GM18505 (cell line): ENCODE measurements around the gene APOA5.

Experiments used
- ATAC-seq: cut with Tn5 transposase; IDR thresholded peaks from one replicate; pipeline ENCODE4 v1.9.1; 2021; ENCODE audit not compliant: unreplicated experiment
- POLR2A ChIP-seq: IDR thresholded peaks from 4 replicates; pipeline ENCODE4 v1.6.1; 2011; ENCODE audit warnings: borderline replicate concordance; ENCODE audit not compliant: insufficient read depth, insufficient read length; ENCODE audit errors: extremely low read depth

APOA5 gene

GRCh38 chr11:116832350-116833290, 40.9 kb upstream of the APOA5 start:
- no peak for TF ChIP-seq POLR2A
- ATAC-seq: no peak

- no peak for ATAC-seq
- no peak for TF ChIP-seq POLR2A
These were observed 40.2 kb upstream of the APOA5 start for GRCh38 chr11:116831790-116832349.

GRCh38 chr11:116830184-116830912, 38.7 kb upstream of the APOA5 start:
- no peak for ATAC-seq
- TF ChIP-seq POLR2A: no peak

GRCh38 chr11:116829525-116830183, 38.0 kb upstream of the APOA5 start, which contains the start of gene APOC3:
Gene APOC3, plus strand, starts transcription at chr11:116829907. Its CDS starts 676 bp downstream, at chr11:116830583.
- no peak for TF ChIP-seq POLR2A
- no peak for ATAC-seq

GRCh38 chr11:116828632-116829524, 37.2 kb upstream of the APOA5 start:
- no peak for ATAC-seq
- TF ChIP-seq POLR2A: no peak

GRCh38 chr11:116827461-116827860, 35.8 kb upstream of the APOA5 start:
- no peak for ATAC-seq
- TF ChIP-seq POLR2A: no peak

GRCh38 chr11:116826751-116827431, 35.2 kb upstream of the APOA5 start:
- no peak for ATAC-seq
- no peak for TF ChIP-seq POLR2A

- no peak for TF ChIP-seq POLR2A
- ATAC-seq: no peak
These were observed 34.4 kb upstream of the APOA5 start for GRCh38 chr11:116825854-116826750.

- TF ChIP-seq POLR2A: no peak
- ATAC-seq: no peak
These were observed 33.8 kb upstream of the APOA5 start for GRCh38 chr11:116825434-116825833.

- no peak for TF ChIP-seq POLR2A
- ATAC-seq: no peak
These were observed 31.6 kb upstream of the APOA5 start, which contains the start of gene APOA4 for GRCh38 chr11:116823031-116823843. Gene APOA4, minus strand, starts transcription at chr11:116823304. Its CDS starts 113 bp downstream, at chr11:116823191.
